Uterus (tissue), 4 donors: Measurements from ENCODE around the gene FCN1. TPM values are rescaled to one million over a fixed set of nuclear protein-coding genes. Genes with fewer than 3 reads are reported as not detected.

ENCODE experiments used
- DNase-seq, 2 donors: peaks; one replicate each; pipeline ENCODE4 v3.0.0-alpha.2; 2019 to 2020
- H3K27ac ChIP-seq, 2 donors: fragments of 200-600 bp; sonication (generic); 1 replicate in 1 of 2; 2 replicates in 1 of 2; pipeline ENCODE4 v1.5.1; 2016 to 2018
- H3K27me3 ChIP-seq, 2 donors: fragments of 200-600 bp; sonication (generic); one replicate each; pipeline ENCODE4 v1.5.1; 2018 to 2019; ENCODE audit warnings: control low read depth in 1 of 2
- H3K36me3 ChIP-seq, 2 donors: fragments of 200-600 bp; sonication (generic); one replicate each; pipeline ENCODE4 v1.5.1; 2019; ENCODE audit warnings: control low read depth in 1 of 2
- H3K4me1 ChIP-seq, 2 donors: fragments of 200-600 bp; sonication (generic); one replicate each; pipeline ENCODE4 v1.5.1; 2018 to 2019; ENCODE audit warnings: control low read depth in 1 of 2
- H3K4me3 ChIP-seq, 2 donors: fragments of 200-600 bp; sonication (generic); 1 replicate in 1 of 2; 2 replicates in 1 of 2; pipeline ENCODE4 v1.5.1; 2018 to 2019; ENCODE audit warnings: mild to moderate bottlenecking in 1 of 2
- H3K9me3 ChIP-seq, 2 donors: fragments of 200-600 bp; sonication (generic); one replicate each; pipeline ENCODE4 v1.5.1; 2019; ENCODE audit warnings: control low read depth in 1 of 2
- POLR2A ChIP-seq, 2 donors: fragments of 450-650 bp; IDR thresholded peaks; one replicate each; pipeline ENCODE4 v1.6.1; 2016; ENCODE audit warnings: antibody characterized with exemption in 2 of 2, mild to moderate bottlenecking in 1 of 2, moderate library complexity in 1 of 2
- intact Hi-C: fragments of 100-400 bp; cut with DNase I; formaldehyde crosslinking; loops from one replicate; pipeline ENCODE4 v1.15.1; 2023; ENCODE audit warnings: low total_unique reads
- total RNA-seq, 4 donors: library from RNA; depleted of rRNA in 3 of 4; stranded (reverse); fragments of >200 nt in 3 of 4; gene quantifications; one replicate each; pipeline versions ENCODE4 v1.1.0 to v1.2.4, GENCODE V29; 2014 to 2023
- TF ChIP-seq, protein P1 (sequence below), 4 experiments: fragments of 200-600 bp in 2 of 4; fragments of 450-650 bp in 2 of 4; sonication (generic) in 2 of 4; IDR thresholded peaks; one replicate each; pipeline ENCODE4 v1.5.1; 2016 to 2019; ENCODE audit warnings: antibody characterized with exemption in 4 of 4, mild to moderate bottlenecking in 2 of 4, moderate library complexity in 1 of 4
- donor health status: DM: yes; HTN: yes; CAD: no.

FCN1 gene
- total RNA-seq, 4 donors from 2014 or later = 0.26 to 13.8 (median 4.4) TPM

DNA sequence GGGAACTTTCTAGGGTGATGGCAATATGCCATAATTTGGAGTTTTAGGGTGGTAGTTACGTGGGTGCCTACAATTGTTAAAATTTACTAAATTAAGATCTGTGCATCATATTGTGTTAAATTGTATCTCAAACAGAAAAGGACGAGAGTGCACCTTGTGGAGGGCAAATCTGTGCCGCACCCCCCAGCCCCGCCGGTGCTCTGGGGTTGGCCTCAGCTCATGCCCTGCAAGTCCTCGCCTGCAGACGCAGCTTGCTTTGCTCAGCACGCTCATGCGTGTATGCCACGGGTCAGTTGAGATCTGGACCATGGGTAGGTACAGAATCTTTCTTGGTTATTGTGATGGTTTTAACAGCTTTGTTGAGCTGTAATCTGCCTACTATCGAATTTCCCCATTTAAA lies 33.7 kb upstream of the FCN1 start:
- Histone ChIP-seq H3K36me3 (no peaks in the 10 kb centered on the region), H3K27ac (no peak overlapping the region), H3K27me3 (no peaks in the 10 kb centered on the region), H3K9me3 (no peaks in the 10 kb centered on the region), H3K4me1 (no peaks in the 10 kb centered on the region), H3K4me3 (no peak overlapping the region)
- TF ChIP-seq POLR2A (IDR thresholded peaks at IDR 0.05) = no peak
- TF ChIP-seq, protein P1, sequence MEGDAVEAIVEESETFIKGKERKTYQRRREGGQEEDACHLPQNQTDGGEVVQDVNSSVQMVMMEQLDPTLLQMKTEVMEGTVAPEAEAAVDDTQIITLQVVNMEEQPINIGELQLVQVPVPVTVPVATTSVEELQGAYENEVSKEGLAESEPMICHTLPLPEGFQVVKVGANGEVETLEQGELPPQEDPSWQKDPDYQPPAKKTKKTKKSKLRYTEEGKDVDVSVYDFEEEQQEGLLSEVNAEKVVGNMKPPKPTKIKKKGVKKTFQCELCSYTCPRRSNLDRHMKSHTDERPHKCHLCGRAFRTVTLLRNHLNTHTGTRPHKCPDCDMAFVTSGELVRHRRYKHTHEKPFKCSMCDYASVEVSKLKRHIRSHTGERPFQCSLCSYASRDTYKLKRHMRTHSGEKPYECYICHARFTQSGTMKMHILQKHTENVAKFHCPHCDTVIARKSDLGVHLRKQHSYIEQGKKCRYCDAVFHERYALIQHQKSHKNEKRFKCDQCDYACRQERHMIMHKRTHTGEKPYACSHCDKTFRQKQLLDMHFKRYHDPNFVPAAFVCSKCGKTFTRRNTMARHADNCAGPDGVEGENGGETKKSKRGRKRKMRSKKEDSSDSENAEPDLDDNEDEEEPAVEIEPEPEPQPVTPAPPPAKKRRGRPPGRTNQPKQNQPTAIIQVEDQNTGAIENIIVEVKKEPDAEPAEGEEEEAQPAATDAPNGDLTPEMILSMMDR (IDR thresholded peaks at IDR 0.05) = no peak
- intact Hi-C loops = no loop called here
- no peak for DNase-seq

DNA sequence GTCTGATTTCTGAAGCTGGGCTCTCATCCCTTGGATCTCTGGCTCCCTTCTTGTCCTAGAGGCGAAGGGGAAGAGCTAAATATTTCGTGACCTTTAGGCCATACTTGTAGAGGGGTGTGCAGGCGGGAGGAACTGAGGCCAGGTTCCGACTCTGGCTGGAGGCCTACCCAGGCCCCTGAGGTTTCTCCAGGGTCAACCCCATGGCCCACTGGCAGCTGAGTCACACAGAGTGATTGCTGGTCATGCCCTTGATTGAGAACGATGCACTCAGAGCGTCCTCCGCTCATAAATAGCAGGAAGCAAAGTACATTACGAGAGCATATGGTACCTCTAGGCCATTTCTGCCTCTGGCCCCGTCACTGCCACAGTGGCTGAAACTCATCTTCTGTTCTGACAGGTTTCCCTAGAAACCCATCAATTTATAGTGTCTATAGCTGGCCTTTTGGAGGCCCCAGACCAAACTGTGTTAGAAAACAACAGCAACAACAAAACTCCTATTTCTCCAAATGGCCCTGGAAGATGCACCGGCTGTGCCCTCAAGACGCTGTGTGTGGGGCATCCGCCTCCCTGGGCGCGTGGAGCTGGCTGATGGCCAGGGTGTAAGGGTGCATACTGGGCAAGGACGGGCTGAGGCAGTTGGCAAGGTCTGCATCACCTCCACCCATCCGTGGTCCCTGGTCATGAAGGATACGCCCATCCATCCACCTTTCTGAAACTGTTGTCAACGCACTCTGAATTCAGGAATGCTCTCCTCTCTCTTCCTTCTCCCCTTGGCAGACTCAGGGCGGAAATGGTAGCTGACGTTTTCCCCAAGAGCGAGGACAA lies 32.9 kb upstream of the FCN1 start:
- H3K27ac ChIP-seq = no peak overlapping the region
- DNase-seq = no peak
- no peaks in the 10 kb centered on the region for H3K27me3 ChIP-seq
- H3K4me3 ChIP-seq = no peak overlapping the region
- TF ChIP-seq POLR2A (IDR thresholded peaks at IDR 0.05) = no peak
- TF ChIP-seq, protein P1 (IDR thresholded peaks at IDR 0.05) = no peak
- intact Hi-C loops = no loop called here
- H3K9me3 ChIP-seq = no peaks in the 10 kb centered on the region
- no peaks in the 10 kb centered on the region for H3K36me3 ChIP-seq
- no peaks in the 10 kb centered on the region for H3K4me1 ChIP-seq

DNA sequence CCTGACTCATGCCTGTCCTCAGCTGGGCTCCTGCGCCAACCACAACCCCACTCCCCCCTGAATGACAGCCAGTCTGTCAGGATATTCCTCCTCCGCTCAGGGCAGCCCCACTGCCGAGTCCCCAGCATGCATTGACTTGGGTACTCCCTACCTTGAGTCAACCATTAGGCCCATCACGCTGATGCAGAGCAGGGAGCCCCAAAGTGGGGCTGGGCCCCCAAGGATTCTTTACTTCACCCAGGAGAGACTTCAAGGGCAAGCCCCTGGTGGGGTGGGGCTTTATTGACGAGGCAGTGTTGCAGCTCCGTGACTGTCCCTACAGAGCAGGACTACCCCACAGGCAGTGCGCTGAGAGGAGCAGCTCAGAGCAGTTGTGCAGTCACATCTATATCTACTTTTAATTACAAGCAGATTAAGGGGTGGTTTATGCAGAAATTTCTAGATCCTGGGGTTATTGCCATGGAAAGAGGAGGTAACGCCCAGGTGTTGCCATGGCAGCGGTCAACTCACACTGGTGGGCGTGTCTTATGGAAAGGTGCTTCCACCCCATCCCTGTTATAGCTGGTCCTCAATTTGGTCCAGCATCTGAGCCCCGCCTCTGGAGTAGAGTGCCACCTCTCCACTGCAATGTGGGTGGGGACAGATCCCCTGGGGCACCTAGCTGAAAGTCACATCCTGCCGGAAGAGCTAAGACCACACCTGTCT lies 32.1 kb upstream of the FCN1 start:
- no peak overlapping the region for H3K4me3 ChIP-seq
- intact Hi-C loops = no loop called here
- no peaks in the 10 kb centered on the region for H3K27me3 ChIP-seq
- no peak for DNase-seq
- TF ChIP-seq, protein P1 (IDR thresholded peaks at IDR 0.05) = no peak
- no peak for TF ChIP-seq POLR2A (IDR thresholded peaks at IDR 0.05)
- H3K36me3 ChIP-seq = no peaks in the 10 kb centered on the region
- H3K27ac ChIP-seq = no peak overlapping the region
- H3K4me1 ChIP-seq = no peaks in the 10 kb centered on the region
- H3K9me3 ChIP-seq = no peaks in the 10 kb centered on the region

DNA sequence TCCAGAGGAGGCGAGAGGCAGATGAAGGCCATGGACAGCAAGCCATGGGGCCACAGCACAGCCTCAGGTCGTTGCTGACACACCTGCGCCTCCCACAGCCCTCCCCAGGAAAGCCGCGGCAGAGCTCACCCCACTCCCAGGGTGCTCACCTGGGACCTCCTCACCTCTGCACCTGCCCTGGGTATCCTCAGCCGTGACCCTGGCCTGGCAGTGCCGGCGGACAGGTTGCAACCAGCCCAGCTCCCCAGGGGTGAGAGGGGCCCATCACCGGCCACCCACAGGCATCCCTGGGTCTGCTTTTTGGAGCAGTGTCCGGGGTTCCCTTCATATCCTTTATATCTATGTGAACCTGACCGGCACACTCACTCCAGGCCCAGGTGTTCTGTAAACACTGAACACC lies 30.4 kb upstream of the FCN1 start:
- peaks cover 7% of the 10 kb centered on the region in 2 donors for H3K4me1 ChIP-seq
- no peaks in the 10 kb centered on the region for H3K9me3 ChIP-seq
- H3K36me3 ChIP-seq = no peaks in the 10 kb centered on the region
- no peak for TF ChIP-seq POLR2A (IDR thresholded peaks at IDR 0.05)
- TF ChIP-seq, protein P1 (IDR thresholded peaks at IDR 0.05) = no peak
- intact Hi-C loops = no loop called here
- no peak overlapping the region for H3K27ac ChIP-seq
- DNase-seq = no peak
- no peaks in the 10 kb centered on the region for H3K27me3 ChIP-seq
- no peak overlapping the region for H3K4me3 ChIP-seq
